Measurements from ENCODE around the gene ANKRD52.
"Not testable (repeated sequence)": the region's sequence is repeated elsewhere in the genome, so short reads cannot be mapped to it uniquely, and the experiment has no call there.

ANKRD52 gene

GRCh38 chr12:56262955-56263354 is 4.8 kb upstream of the ANKRD52 start:
- not testable (repeated sequence) for H3K4me2 ChIP-seq (ENCODE audit: low read length); H3K27me3 ChIP-seq (ENCODE audit: control insufficient read depth, low read length); H3K27ac ChIP-seq (ENCODE audit: low read depth, low read length); H3K79me2 ChIP-seq (ENCODE audit: control insufficient read depth, low read length); H3K9me2 ChIP-seq (replicated peaks; ENCODE audit: control insufficient read depth, low read length); H3K9me3 ChIP-seq (ENCODE audit: control insufficient read depth, insufficient read depth, low read length); H4K20me1 ChIP-seq (ENCODE audit: control insufficient read depth, insufficient read depth, low read depth, low read length); H3F3A ChIP-seq (ENCODE audit: control insufficient read depth, insufficient read depth); H3K36me3 ChIP-seq (ENCODE audit: control insufficient read depth, low read length); H3K4me3 ChIP-seq (ENCODE audit: low read length)
- peaks cover 20% of the 10 kb centered on the region for H3K4me1 ChIP-seq (ENCODE audit: control insufficient read depth, low read length)
- TF ChIP-seq, protein P1, sequence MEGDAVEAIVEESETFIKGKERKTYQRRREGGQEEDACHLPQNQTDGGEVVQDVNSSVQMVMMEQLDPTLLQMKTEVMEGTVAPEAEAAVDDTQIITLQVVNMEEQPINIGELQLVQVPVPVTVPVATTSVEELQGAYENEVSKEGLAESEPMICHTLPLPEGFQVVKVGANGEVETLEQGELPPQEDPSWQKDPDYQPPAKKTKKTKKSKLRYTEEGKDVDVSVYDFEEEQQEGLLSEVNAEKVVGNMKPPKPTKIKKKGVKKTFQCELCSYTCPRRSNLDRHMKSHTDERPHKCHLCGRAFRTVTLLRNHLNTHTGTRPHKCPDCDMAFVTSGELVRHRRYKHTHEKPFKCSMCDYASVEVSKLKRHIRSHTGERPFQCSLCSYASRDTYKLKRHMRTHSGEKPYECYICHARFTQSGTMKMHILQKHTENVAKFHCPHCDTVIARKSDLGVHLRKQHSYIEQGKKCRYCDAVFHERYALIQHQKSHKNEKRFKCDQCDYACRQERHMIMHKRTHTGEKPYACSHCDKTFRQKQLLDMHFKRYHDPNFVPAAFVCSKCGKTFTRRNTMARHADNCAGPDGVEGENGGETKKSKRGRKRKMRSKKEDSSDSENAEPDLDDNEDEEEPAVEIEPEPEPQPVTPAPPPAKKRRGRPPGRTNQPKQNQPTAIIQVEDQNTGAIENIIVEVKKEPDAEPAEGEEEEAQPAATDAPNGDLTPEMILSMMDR (IDR thresholded peaks at IDR 0.05; ENCODE audit: low read depth, low read length, poor library complexity, severe bottlenecking), result peak; percentile 43

DNA sequence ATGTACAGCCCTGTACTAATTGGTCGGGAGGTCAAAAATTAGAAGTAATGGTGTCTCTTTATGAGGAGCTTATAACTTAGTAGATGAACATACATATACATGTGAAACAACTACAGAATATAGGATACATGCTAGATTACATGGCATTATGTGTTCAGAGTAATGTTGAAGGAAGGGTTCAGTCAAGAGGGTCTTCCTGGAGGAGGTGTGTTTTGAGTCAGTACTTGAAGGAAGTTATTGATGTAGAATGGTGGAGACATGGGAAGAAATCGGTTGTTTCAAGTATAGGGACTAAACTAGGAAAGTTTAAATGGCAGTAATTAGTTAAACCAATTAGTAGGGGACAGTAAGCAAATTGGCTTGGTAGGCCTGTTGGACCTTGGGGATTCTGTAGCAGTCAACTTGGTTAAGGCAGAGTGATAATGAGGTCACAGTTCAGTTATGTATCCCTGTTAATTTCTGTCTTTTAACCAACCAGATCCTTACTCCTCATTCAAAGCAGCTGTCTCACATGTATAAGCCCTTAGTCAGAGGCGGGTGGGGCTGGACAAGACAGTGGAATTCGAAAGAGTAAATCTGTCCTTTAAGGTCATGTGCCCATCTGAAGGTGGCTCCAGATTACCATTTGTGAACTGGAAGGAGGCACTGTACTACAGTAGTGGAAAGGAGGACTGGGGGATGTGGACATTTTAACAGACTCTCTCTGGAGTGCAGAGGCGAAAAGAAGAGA is 3.5 kb upstream of the ANKRD52 start:
- no peak overlapping the region for H3K4me3 ChIP-seq (ENCODE audit: low read length)
- no peak overlapping the region for H3K27ac ChIP-seq (ENCODE audit: low read depth, low read length)
- no peaks in the 10 kb centered on the region for H4K20me1 ChIP-seq (ENCODE audit: control insufficient read depth, insufficient read depth, low read depth, low read length)
- H3K27me3 ChIP-seq (ENCODE audit: control insufficient read depth, low read length), result no peaks in the 10 kb centered on the region
- H3K4me1 ChIP-seq (ENCODE audit: control insufficient read depth, low read length), result peaks cover 18% of the 10 kb centered on the region
- no peaks in the 10 kb centered on the region for H3K9me3 ChIP-seq (ENCODE audit: control insufficient read depth, insufficient read depth, low read length)
- peaks cover 6% of the 10 kb centered on the region for H3K36me3 ChIP-seq (ENCODE audit: control insufficient read depth, low read length)
- peaks cover 3% of the 10 kb centered on the region for H3F3A ChIP-seq (ENCODE audit: control insufficient read depth, insufficient read depth)
- H3K79me2 ChIP-seq (ENCODE audit: control insufficient read depth, low read length), result peaks cover 17% of the 10 kb centered on the region
- TF ChIP-seq EZH2phosphoT487 (IDR thresholded peaks at IDR 0.05; ENCODE audit: borderline replicate concordance, low read length), result no peak
- TF ChIP-seq, protein P1 (IDR thresholded peaks at IDR 0.05; ENCODE audit: low read depth, low read length, poor library complexity, severe bottlenecking), result no peak
- H3K9me2 ChIP-seq (replicated peaks; ENCODE audit: control insufficient read depth, low read length), result no peaks in the 10 kb centered on the region
- H3K4me2 ChIP-seq (ENCODE audit: low read length), result no peak overlapping the region

- Histone ChIP-seq H3K4me1 (ENCODE audit: control insufficient read depth, low read length) (peaks cover 20% of the 10 kb centered on the region), H4K20me1 (ENCODE audit: control insufficient read depth, insufficient read depth, low read depth, low read length) (no peaks in the 10 kb centered on the region), H3F3A (ENCODE audit: control insufficient read depth, insufficient read depth) (peaks cover 3% of the 10 kb centered on the region), H3K4me2 (ENCODE audit: low read length) (no peak overlapping the region), H3K36me3 (ENCODE audit: control insufficient read depth, low read length) (peaks cover 14% of the 10 kb centered on the region), H3K9me2 (replicated peaks; ENCODE audit: control insufficient read depth, low read length) (no peaks in the 10 kb centered on the region), H3K27me3 (ENCODE audit: control insufficient read depth, low read length) (no peaks in the 10 kb centered on the region), H3K9me3 (ENCODE audit: control insufficient read depth, insufficient read depth, low read length) (no peaks in the 10 kb centered on the region), H3K4me3 (ENCODE audit: low read length) (no peak overlapping the region), H3K27ac (ENCODE audit: low read depth, low read length) (no peak overlapping the region), H3K79me2 (ENCODE audit: control insufficient read depth, low read length) (peaks cover 25% of the 10 kb centered on the region)
- TF ChIP-seq EZH2phosphoT487 (IDR thresholded peaks at IDR 0.05; ENCODE audit: borderline replicate concordance, low read length), result no peak
- TF ChIP-seq, protein P1 (IDR thresholded peaks at IDR 0.05; ENCODE audit: low read depth, low read length, poor library complexity, severe bottlenecking), result no peak
Measured at GRCh38 chr12:56260921-56261320, 2.7 kb upstream of the ANKRD52 start.

All from DOHH2 (cell line).